Measurements from ENCODE around the gene SFTA2. TPM values are rescaled to one million over a fixed set of nuclear protein-coding genes. Genes with fewer than 3 reads are reported as not detected.
"Not testable (repeated sequence)": the region's sequence is repeated elsewhere in the genome, so short reads cannot be mapped to it uniquely, and the experiment has no call there.

The SFTA2 gene
- total RNA-seq, 1 donor from 2014 or later: 369 TPM

- intact Hi-C loops (cut with DNase I): no loop called here
- peaks cover 8% of the 10 kb centered on the region for H3K4me1 ChIP-seq
- no peaks in the 10 kb centered on the region for H3K9me3 ChIP-seq
- no peaks in the 10 kb centered on the region for H3K27me3 ChIP-seq
- H3K4me3 ChIP-seq: no peak overlapping the region
- DNase-seq (peak; percentile 82), ATAC-seq (peak; percentile 91)
- peak overlapping the region; percentile 80 for H3K27ac ChIP-seq
- TF ChIP-seq CTCF (IDR thresholded peaks at IDR 0.05): no peak
- peaks cover 47% of the 10 kb centered on the region for H3K36me3 ChIP-seq
These were observed 5.3 kb downstream of the SFTA2 start for GRCh38 chr6:30926644-30927043.

DNA sequence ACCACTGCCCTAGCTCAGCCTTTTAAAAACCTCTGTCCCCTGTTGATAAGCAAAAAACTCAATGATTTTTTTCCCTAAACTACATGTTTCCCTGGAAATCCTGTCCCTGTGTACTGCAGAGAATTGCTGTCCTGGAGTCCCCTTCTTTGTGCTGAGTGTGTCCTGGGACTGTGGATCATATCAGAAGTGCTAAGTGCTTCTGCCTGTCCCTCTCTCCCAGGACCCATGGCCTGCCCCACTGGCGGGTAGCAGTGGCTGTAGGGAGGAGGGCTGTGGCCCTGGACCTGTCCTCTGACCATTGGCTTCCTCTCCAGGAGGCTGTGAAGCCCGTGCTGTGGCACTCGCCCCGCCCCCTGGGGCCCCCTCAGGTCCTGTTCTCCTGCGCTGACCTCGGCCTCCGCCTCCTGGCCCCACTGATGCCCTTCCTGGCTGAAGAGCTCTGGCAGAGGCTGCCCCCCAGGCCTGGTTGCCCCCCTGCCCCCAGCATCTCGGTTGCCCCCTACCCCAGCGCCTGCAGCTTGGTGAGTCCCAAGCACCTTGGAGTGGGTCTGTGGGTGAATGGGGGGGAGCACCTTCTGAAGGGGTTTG is 7.8 kb downstream of the SFTA2 start:
- H3K4me1 ChIP-seq; intact Hi-C loops (cut with DNase I); DNase-seq; H3K27ac ChIP-seq; H3K4me3 ChIP-seq; ATAC-seq; H3K27me3 ChIP-seq; H3K9me3 ChIP-seq: not testable (repeated sequence)
- peaks cover 72% of the 10 kb centered on the region for H3K36me3 ChIP-seq

DNA sequence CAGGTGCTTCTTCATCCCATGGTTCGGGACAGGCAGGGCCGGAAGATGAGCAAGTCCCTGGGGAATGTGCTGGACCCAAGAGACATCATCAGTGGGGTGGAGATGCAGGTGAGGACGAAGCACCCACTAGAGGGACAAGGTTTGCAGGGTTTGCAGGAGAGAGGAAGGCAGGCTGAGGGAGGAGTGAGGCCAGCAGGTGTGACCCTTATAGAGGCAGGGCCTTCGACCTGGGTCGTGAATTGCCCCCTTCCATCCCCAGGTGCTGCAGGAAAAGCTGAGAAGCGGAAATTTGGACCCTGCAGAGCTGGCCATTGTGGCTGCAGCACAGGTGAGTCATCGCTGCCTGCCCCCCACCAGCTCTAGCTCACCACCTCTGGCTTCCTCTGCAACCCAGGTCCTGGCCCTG is 9.5 kb downstream of the SFTA2 start:
- DNase-seq (no peak), ATAC-seq (no peak)
- intact Hi-C loops (cut with DNase I): no loop called here

GRCh38 chr6:30918670-30919069 is 13.3 kb downstream of the SFTA2 start:
- H3K36me3 ChIP-seq: peaks cover 64% of the 10 kb centered on the region
- no peak overlapping the region for H3K27ac ChIP-seq
- H3K9me3 ChIP-seq: no peaks in the 10 kb centered on the region
- DNase-seq (no peak), ATAC-seq (no peak)
- intact Hi-C loops (cut with DNase I): loop anchor here (10.0 kb wide), 1 partner anchor 156 kb away; no protein-coding TSS in a partner anchor
- H3K27me3 ChIP-seq: no peaks in the 10 kb centered on the region
- H3K4me3 ChIP-seq: no peak overlapping the region
- H3K4me1 ChIP-seq: peaks cover 17% of the 10 kb centered on the region
- TF ChIP-seq CTCF (IDR thresholded peaks at IDR 0.05): no peak

More for the DNA sequence above, 9.5 kb downstream of the SFTA2 start:
- no peaks in the 10 kb centered on the region for H3K27me3 ChIP-seq
- peaks cover 86% of the 10 kb centered on the region for H3K36me3 ChIP-seq
- H3K4me3 ChIP-seq: no peak overlapping the region
- H3K4me1 ChIP-seq: peaks cover 8% of the 10 kb centered on the region
- TF ChIP-seq CTCF (IDR thresholded peaks at IDR 0.05): no peak
- H3K9me3 ChIP-seq: no peaks in the 10 kb centered on the region
- no peak overlapping the region for H3K27ac ChIP-seq

DNA sequence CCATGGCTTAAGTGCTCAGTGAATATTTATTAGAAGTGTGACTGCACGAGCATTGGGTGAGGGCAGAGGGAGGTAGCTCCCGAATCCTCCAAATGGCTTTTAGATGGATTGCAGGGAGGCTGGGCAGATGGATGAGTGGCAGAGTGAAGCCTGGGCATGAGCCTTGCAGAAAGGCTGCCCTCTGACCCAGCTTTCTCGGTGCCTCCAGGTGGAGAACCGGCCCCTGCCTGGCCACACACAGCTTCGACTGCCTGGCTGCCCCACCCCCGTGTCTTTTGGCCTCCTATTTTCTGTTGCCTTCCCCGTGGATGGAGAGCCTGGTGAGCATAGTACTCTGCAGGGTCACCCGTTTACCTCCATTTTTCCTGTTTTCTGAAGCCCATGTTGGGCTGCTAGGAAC is 14.5 kb downstream of the SFTA2 start:
- peaks cover 17% of the 10 kb centered on the region for H3K4me1 ChIP-seq
- ATAC-seq (no peak), DNase-seq (no peak)
- H3K27ac ChIP-seq: no peak overlapping the region
- intact Hi-C loops (cut with DNase I): loop anchor here (10.0 kb wide), 1 partner anchor 157 kb away; no protein-coding TSS in a partner anchor
- H3K4me3 ChIP-seq: no peak overlapping the region
- H3K27me3 ChIP-seq: no peaks in the 10 kb centered on the region
- H3K9me3 ChIP-seq: no peaks in the 10 kb centered on the region
- no peak for TF ChIP-seq CTCF (IDR thresholded peaks at IDR 0.05)
- H3K36me3 ChIP-seq: peaks cover 53% of the 10 kb centered on the region

DNA sequence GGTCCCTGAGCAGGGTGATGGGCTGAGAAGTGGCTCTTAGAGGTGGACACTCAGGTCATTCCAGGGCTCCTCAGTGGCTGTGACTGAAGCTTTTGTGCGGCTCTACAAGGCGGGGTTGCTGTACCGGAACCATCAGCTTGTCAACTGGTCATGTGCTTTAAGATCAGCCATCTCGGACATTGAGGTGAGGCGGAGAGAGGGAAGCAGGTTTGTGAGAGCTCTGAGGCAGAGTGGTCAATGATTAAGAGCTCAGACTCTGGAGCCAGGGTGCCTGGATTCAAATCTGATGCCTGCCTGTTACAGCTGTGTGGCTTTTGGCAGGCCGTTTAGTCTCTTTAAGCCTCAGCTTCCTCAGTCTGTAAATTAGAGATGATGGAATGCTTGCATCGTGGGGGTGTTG is 14.9 kb downstream of the SFTA2 start:
- DNase-seq (no peak), ATAC-seq (no peak)
- H3K36me3 ChIP-seq: peaks cover 53% of the 10 kb centered on the region
- peaks cover 17% of the 10 kb centered on the region for H3K4me1 ChIP-seq
- intact Hi-C loops (cut with DNase I): loop anchor here (10.0 kb wide), 1 partner anchor 158 kb away; no protein-coding TSS in a partner anchor
- no peaks in the 10 kb centered on the region for H3K27me3 ChIP-seq
- no peak for TF ChIP-seq CTCF (IDR thresholded peaks at IDR 0.05)
- no peak overlapping the region for H3K27ac ChIP-seq
- no peak overlapping the region for H3K4me3 ChIP-seq
- H3K9me3 ChIP-seq: no peaks in the 10 kb centered on the region

All from upper lobe of right lung (tissue), 1 donor.